Testis (tissue), 3 donors: ENCODE measurements around the gene PRR7. TPM values are rescaled to one million over a fixed set of nuclear protein-coding genes. Genes with fewer than 3 reads are reported as not detected.
A peak's percentile ranks its signal among the peaks of the same experiment; 100 is the strongest.

Source experiments
- DNase-seq: peaks from one replicate; pipeline ENCODE4 v3.0.0-alpha.2; 2019
- H3K27ac ChIP-seq, 2 donors: fragments of 200-600 bp; sonication (generic); one replicate each; pipeline ENCODE4 v1.5.1; 2019
- H3K27me3 ChIP-seq: fragments of 200-600 bp; sonication (generic); one replicate; pipeline ENCODE4 v1.5.1; 2019
- H3K36me3 ChIP-seq: fragments of 200-600 bp; sonication (generic); one replicate; pipeline ENCODE4 v1.5.1; 2017; ENCODE audit warnings: low read depth; ENCODE audit errors: missing control alignments
- H3K4me1 ChIP-seq: fragments of 200-600 bp; sonication (generic); one replicate; pipeline ENCODE4 v1.5.1; 2019
- H3K4me3 ChIP-seq, 2 donors: fragments of 200-600 bp; sonication (generic); one replicate each; pipeline ENCODE4 v1.5.1; 2017 to 2019
- H3K9me3 ChIP-seq: fragments of 200-600 bp; sonication (generic); one replicate; pipeline ENCODE4 v1.5.1; 2017
- POLR2A ChIP-seq: fragments of 450-650 bp; IDR thresholded peaks from one replicate; pipeline ENCODE4 v1.6.1; 2017; ENCODE audit warnings: antibody characterized with exemption, mild to moderate bottlenecking, moderate library complexity
- WGBS, 2 donors: methylation state at CpG; one replicate each; pipeline ENCODE4 v1.1.5; 2018; 5-methylcytosine and 5-hydroxymethylcytosine counted together
- intact Hi-C: fragments of 100-400 bp; cut with DNase I; formaldehyde crosslinking; loops from one replicate; pipeline ENCODE4 v1.15.1; 2023; ENCODE audit warnings: low total_unique reads
- polyA plus RNA-seq: library from polyadenylated mRNA; stranded (reverse); fragments of 350-450 nt; fragmentation: Illumina TruSeq; extraction: RNeasy Lipid Tissue Mini Kit (QIAGEN cat#74804); gene quantifications from one replicate; pipeline ENCODE4 v1.2.3, GENCODE V29; 2014; ENCODE audit warnings: low read depth, low replicate concordance; ENCODE audit not compliant: insufficient read depth
- total RNA-seq, 2 donors: library from RNA; depleted of rRNA; stranded (reverse); fragments of >200 nt; gene quantifications; one replicate each; pipeline ENCODE4 v1.2.3, GENCODE V29; 2016
- TF ChIP-seq, protein P1 (sequence below), 3 experiments: fragments of 450-650 bp in 2 of 3; fragments of 200-600 bp in 1 of 3; sonication (generic) in 1 of 3; IDR thresholded peaks; one replicate each; pipeline ENCODE4 v1.5.1; 2016 to 2019; ENCODE audit warnings: antibody characterized with exemption in 3 of 3, mild to moderate bottlenecking in 2 of 3, moderate library complexity in 1 of 3

Gene PRR7
- total and polyA plus RNA-seq, 3 donors from 2014 or later = 2.8 to 23.2 (median 19.9) TPM

DNA sequence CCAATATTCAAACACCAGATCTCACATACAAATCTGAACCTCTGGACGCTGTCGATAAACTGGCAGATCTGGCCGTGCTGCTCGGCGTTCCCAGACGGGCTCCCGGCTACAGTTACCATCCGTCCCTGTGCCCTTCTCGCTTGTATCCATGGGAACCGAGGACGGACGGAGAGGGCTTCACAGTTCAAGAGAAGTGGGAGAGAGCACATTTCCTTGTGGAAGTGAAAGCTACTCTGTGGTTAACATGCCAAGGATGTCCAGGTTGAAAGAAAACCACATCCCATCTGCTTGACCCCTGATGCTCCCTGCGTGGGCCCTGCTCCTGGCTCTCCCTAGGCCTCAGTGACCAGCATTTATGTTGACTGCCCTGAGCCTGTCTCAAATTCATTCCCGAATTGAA lies 33.2 kb downstream of the PRR7 start:
- no peak overlapping the region for H3K4me3 ChIP-seq
- no peaks in the 10 kb centered on the region for H3K27me3 ChIP-seq
- TF ChIP-seq POLR2A = no peak
- TF ChIP-seq, protein P1, sequence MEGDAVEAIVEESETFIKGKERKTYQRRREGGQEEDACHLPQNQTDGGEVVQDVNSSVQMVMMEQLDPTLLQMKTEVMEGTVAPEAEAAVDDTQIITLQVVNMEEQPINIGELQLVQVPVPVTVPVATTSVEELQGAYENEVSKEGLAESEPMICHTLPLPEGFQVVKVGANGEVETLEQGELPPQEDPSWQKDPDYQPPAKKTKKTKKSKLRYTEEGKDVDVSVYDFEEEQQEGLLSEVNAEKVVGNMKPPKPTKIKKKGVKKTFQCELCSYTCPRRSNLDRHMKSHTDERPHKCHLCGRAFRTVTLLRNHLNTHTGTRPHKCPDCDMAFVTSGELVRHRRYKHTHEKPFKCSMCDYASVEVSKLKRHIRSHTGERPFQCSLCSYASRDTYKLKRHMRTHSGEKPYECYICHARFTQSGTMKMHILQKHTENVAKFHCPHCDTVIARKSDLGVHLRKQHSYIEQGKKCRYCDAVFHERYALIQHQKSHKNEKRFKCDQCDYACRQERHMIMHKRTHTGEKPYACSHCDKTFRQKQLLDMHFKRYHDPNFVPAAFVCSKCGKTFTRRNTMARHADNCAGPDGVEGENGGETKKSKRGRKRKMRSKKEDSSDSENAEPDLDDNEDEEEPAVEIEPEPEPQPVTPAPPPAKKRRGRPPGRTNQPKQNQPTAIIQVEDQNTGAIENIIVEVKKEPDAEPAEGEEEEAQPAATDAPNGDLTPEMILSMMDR (IDR thresholded peaks at IDR 0.05) = no peak
- peak overlapping the region in 1 of 2 donors; percentile 59 for H3K27ac ChIP-seq
- intact Hi-C loops = no loop called here
- peaks cover 27% of the 10 kb centered on the region for H3K4me1 ChIP-seq
- WGBS, 2 donors = 47 to 48% methylated on average over 13 to 14 of the region's 14 CpGs
- H3K9me3 ChIP-seq = no peaks in the 10 kb centered on the region
- no peaks in the 10 kb centered on the region for H3K36me3 ChIP-seq
- no peak for DNase-seq

DNA sequence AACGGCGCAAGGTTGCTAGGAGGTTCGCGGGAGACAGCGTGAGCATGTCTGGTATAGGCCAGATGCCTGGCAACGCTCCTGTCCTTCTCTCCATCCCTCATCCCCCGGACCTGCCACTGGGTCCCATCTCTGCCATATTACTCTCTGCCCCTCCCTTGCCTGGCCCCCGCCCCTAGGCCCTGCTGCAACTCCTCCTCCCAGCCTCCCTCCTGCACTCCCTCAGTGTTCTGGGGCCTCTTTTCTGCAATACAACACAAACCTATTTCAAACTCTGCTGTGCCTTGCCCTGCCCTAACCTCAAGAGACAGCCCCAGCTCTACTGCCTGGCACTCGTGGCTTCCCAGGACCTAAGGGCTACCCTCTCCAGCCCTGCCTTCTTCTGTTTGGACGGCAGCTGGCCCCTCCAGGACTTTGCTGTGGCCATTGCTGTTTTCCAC lies 35.8 kb downstream of the PRR7 start:
- Histone ChIP-seq H3K36me3 (no peaks in the 10 kb centered on the region), H3K27me3 (no peaks in the 10 kb centered on the region), H3K27ac (no peak overlapping the region), H3K4me3 (no peak overlapping the region), H3K4me1 (peaks cover 32% of the 10 kb centered on the region), H3K9me3 (no peaks in the 10 kb centered on the region)
- no peak for DNase-seq
- TF ChIP-seq, protein P1 (IDR thresholded peaks at IDR 0.05) = no peak
- no peak for TF ChIP-seq POLR2A
- intact Hi-C loops = no loop called here
- 85 to 91% methylated on average over 10 of the region's 10 CpGs for WGBS, 2 donors

DNA sequence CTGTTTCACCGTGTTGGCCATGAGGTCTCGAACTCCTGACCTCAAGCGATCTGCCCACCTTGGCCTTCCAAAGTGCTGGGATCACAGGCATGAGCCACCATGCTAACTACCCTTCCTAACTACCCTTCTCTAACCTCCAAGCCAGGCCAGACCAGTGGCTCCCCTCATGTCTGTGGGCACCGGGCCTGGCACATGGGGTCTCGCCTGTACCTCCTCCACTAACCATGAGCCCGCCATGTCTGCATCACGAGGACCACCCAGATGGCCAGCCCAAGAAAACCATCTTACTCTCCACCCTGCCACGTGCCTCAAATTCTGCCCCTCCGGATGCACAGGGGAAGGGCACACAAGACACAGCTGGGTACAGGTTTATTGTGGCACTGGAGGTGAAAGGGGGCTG lies 36.4 kb downstream of the PRR7 start:
- Histone ChIP-seq H3K4me3 (no peak overlapping the region), H3K27me3 (no peaks in the 10 kb centered on the region), H3K36me3 (no peaks in the 10 kb centered on the region), H3K27ac (no peak overlapping the region), H3K4me1 (peaks cover 28% of the 10 kb centered on the region), H3K9me3 (no peaks in the 10 kb centered on the region)
- DNase-seq = no peak
- TF ChIP-seq, protein P1 (IDR thresholded peaks at IDR 0.05) = no peak
- no peak for TF ChIP-seq POLR2A
- intact Hi-C loops = no loop called here
- 84 to 97% methylated on average over 8 to 9 of the region's 9 CpGs for WGBS, 2 donors

DNA sequence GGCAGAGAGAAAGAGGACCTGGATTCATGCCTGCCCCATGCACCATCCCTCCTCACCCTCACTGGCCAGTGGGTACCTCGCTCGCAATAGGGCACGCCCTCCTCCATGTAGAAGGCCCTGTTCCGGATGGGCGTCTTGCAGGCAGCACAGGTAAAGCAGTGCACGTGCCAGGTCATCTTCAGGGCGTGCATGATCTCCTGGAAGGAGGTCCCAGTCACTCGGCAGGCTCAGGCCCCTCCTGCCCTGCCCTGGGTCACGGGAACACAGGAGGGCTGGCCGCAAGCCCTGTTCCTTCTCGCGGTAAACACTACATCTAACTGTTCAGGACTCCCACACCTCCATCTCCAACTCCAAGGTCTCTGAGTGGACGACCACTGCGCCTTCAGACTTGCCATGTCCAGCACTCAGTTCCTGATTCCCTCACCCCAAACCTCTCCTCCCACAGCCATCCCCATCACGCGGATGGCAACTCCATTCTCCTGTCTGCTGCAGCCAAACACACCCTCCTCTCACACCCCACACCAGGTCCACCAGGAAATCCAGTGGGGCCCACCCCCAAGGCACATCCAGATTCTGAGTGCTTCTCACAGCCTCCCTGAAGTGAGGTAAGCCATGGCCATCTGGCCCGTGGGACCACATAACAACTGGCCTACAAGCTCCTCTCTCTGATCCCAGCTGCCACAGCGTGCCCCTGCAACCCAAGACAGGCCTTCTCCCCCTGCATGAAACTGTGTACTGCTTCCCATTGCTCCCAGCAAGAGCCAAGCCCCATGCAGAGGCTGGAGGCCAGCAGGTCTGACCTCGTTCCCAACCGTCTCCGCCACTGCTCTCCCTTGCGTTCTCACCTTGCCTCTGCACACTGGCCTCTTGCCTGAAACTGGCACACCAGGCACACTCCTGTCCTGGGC lies 37.6 kb downstream of the PRR7 start:
- H3K4me3 ChIP-seq = no peak overlapping the region
- intact Hi-C loops = no loop called here
- no peaks in the 10 kb centered on the region for H3K36me3 ChIP-seq
- H3K9me3 ChIP-seq = no peaks in the 10 kb centered on the region
- H3K4me1 ChIP-seq = peaks cover 16% of the 10 kb centered on the region
- TF ChIP-seq, protein P1 (IDR thresholded peaks at IDR 0.05) = no peak
- TF ChIP-seq POLR2A = no peak
- no peak overlapping the region for H3K27ac ChIP-seq
- no peaks in the 10 kb centered on the region for H3K27me3 ChIP-seq
- DNase-seq = no peak
- 71 to 74% methylated on average over 22 of the region's 22 CpGs for WGBS, 2 donors
